NCI-H2081 treated with DMSO at 0.1 percent for 48 hours (cell line): ENCODE data around the gene TWIST2.

ENCODE experiments used
- DNase-seq: peaks from one replicate; lab custom pipeline; 2025; lab: John Stamatoyannopoulos, UW

The TWIST2 gene

DNA sequence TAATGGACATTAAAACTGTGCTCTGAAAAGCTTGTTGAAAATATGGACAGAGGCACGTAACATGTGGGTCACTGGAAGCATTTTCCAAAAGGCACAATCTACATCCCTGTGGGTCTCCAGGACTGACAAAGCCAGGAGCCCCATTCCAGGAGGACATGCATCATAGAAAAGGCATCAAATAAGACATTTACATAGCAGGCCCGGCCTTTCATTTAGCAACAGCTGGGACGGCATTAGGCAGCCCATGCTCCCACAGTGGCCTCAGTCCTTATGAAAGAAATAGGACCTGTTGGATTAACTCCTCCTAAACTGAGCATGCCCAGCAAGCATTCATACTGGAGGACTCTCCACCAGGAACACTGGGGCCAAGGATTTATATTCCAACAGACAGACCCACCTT lies 72.2 kb downstream of the TWIST2 start:
- no peak for DNase-seq

DNA sequence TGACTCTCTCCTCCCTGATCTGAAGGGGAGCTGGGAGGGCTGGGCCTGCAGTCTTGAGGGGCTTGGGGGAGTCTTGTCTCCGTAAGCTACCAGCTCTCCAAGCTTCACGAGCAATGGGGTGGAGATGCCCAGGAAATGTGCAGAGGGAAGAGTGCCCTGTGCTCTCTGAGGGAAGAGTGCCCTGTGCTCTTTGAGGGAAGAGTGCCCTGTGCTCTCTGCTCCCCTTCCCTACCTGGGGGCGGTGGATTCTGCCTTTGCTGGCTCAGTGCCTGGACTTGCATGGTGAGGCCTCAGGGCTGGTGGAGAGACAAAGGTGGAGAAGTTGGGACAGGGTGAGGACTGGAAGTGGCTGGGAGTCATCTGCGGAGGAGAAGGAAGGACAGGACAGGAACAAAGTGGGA lies 72.7 kb downstream of the TWIST2 start:
- DNase-seq: no peak

DNA sequence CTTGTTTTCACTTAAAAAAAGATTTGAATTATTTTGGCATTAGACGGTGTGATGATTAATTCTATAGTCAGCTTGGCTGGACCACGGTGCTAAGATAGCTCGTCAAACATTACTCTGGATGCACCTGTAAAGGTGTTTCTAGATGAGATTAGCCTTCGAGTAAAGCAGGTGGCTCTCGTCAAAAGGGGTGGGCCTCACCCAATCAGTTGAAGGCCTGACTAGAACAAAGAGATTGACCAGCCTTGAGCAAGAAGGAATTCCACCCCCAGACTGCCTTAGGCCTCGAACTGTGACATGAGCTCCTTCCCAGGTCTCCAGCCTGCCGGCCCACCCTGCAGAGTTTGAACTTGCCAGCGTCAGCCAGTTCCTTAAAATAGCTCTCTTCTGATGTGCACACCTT lies 73.4 kb downstream of the TWIST2 start:
- no peak for DNase-seq

DNA sequence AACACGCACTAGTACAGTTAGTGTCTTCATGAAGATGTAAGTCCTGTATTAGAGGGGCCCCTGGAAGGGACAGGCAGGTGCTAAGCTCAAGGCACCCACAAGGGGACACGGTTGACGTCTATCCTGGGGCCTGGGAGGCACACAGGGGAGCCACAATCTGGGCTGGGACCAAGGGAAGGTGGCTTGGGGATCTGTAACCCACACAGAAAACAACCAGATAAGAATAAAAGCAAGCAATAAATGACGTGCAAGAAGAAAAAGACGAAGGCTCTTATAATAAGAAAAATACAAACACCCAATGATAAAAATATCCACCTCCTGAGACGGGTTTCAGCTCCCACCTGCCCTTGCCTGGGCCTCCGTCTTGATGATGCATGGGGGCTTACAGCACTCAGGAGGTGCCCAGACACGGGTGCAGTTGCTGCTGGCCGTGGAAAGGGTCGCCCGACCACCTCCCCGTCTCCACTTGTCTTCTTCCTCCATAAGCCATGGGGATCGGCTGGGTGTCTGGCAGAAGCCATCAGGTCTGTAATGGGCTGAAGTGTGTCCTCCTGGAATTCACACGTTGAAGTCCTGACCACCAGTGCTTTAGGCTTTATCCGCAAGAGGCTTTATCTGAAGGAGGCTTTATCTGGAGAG lies 73.9 kb downstream of the TWIST2 start:
- no peak for DNase-seq

DNA sequence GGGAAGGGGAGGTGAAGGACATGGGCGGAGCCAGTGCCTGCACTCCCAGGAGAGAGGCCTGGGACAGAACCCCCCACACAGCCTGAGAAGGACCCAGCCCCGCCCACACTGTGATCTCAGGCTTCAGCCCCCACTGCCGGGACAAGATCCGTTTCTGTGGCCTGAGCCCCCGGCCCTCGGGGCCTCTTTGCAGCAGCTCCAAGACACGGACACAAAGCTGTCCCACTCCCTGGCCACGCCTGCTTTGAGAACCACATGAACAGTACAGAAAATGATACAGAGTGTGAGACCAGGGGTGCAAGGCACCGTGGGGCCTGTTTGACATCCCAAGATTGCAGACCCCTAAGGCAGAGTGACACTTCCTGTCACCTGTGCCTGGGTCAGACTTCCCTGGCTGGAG lies 74.5 kb downstream of the TWIST2 start:
- no peak for DNase-seq

DNA sequence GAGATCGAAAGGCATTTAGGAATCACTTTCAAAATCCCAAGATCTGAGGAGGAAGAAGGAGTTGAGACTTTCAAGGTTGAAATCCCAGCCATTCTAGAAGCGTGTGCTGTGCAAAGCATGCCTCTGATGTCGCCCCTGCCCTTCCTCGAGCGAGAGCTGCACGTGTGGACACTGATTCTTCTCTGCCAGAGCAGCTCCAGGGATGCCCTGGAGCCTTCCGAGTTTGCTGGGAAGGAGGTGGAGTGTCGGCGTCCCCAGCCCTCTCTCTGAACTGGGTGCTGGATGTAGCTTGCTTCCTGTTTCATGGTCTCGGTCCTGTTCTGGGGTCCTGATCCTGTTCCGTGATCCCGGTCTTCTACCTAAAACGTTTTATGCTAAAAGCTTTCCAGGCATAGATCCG lies 76.1 kb downstream of the TWIST2 start:
- no peak for DNase-seq

DNA sequence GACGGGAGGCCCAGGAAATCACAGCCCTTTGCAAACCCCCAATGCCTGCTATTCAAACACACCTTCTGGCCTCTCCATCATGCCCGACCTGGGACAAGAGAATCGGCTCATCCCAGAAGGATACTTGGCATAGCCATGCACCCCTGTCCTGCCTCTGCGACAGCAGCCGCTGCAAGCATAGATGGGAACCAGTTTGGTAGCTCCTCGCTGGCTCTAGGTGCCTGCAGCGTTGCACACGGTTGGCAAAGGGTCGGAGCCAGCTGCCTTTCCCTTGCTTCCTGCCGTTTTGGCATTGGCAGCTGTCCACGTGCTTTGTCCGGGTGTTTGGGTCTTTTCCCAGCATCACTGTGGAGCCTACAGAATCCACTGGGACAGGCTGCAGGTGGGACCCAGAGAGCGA lies 76.9 kb downstream of the TWIST2 start:
- no peak for DNase-seq

DNA sequence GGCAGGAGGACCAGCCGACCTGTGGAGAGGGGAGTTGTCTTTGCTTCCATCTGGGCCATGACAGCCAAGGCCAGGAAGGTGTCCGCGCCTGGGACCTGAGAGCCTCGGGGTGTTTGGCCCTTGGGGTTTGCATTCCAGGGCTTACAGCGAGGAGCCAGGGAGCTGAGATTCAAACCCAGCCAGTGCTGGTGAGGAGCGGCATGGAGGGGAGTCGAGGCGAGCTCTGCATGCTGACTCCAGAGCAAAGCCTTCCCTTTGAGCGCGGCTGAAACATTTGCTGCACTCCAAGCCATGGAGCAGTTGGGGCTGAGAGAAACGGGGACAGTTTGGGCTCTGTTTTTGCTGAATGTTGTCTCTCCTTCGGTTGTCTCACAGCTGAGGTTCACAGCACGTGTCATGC lies 77.4 kb downstream of the TWIST2 start:
- DNase-seq: no peak

DNA sequence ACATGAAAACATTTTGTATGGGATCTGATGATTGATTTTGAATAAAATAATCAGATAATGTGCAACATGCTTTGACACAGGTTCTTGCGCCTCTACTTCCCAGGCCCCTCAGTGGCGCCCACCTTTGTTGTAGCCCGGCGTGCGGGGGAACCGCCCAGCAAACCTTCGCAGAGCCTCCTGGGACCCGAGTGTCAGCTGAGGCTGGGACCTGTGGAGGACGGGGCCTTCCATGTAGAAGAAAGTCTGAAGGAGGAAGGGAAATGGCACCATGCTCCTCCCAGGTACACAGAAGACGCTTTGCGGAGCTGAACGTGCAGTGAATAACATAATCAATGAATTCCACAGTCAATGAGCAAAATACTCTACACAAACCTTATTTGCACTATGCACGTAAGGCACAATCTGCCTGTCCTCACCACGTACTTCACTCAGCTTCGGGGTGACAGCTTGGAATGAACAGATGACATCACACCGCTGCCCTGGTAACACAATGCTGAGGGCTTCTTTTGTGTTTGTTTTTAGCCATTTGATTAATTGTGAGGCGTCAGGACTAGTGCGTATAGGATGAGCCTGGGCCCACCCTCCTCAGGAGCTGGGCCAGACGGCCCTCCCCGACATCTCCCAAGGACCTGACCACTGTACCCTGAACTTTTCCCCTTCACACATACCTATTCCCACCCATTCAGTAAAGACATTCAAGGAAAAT lies 78.1 kb downstream of the TWIST2 start:
- DNase-seq: no peak

DNA sequence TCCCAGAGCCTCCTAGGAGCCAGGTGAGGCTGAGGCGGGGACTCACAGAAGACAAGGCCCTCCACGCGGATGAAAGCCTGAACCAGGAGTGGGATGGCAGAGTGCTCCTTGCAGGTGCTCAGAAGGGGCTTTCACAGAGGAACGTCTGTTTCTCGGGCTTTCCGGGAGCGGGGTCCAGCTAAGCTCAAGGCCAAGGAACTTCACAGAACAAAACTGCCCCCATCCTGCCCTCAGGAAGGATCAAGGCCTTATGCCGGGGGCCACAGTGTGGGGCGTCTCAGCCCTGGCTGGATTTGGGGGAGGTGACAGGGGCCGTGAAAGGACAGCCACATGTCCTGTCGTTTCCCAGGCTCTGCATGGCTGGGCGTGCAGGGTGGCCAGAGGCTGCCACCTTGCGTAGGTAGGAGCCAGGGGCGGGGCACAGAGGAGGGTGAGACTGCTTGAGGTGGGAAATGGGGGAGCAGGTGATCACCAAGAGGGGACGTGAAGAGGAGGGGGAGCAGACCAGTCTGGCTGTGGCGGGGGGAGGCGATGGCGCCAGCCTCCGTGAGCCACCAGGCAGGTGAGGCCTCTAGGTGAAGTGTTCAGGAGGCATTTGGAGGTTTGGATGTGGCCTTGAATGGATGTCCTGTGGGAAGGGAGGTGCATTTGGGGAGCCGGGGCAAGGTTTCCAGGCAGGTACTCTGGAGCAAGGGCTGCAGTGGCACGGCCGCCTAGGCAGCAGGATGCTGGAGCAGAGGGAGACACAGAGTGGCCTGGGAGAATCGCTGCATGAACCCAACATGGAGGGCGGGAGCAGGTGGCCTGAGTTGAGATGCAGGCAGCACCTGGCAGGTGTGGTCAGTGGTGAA lies 79.1 kb downstream of the TWIST2 start:
- DNase-seq: no peak

DNA sequence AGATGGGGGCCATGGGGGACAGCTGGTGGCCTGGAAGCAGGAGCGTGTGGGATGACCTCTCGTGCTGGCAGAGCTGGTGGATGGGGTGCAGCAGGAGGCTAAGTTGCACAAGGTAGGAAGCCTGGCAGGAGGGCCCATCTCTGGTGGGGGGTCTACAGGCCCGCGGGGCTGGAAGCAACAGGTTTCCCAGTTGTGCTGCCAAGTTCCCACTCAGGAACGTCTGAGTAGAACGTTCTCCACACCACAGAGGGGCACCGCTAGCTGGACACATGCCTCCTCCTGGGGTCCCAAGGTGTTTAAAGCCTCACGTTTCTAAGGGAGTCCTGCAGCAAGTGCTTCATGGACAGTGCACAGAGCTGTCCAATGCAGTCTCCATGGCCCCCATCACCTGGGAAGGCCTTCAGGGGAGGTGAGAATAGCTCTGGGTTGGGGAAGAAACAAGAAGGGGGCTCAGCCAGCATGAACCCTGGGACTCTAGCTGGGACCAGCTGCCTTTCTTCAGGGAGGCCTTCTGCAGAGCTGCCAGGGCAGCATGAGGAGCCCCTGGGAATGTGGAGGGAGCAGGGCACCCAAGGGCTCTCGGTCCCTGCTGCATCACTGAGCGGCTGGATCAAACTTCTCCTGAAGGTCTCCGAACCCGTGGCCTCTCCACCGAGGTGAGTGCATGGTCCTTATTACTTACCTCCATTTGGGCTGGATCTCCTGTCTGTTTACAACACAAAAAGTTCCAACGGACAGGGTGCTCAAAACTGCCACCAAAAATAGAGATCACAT lies 80.0 kb downstream of the TWIST2 start:
- DNase-seq: no peak

DNA sequence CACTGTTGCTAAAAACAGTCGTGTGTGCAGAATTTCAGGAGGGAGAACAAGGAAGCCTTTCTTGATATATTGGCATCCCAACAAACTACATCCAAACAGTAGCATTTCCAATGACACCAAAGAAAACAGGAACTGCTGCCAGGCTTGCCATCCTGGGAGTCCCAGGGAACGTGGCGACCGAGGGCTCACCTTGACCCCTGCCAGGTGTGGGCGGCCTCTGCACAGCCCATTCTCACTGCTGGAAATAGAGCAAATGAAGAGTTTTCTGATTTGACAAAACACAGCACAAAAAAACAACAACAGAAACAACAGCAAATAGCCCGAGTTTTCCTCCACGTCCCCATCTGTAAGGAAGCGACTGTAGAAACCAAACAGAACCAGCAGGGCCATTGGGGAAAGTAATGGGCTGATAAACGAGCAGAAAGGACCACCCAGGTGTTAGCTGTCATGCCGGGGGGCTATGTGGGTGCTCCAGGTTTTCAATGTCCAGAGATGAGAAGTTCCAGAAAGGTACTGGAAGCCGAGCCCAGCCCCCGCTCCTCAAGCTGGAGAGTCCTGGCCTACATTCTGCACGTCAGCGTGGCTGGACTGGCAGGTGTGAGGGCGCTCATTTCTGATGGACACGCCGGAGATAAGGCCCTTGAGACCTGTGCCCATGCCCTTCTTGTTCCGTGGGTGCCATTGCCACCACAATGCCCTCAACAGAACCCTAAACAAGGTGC lies 80.8 kb downstream of the TWIST2 start:
- DNase-seq: no peak

DNA sequence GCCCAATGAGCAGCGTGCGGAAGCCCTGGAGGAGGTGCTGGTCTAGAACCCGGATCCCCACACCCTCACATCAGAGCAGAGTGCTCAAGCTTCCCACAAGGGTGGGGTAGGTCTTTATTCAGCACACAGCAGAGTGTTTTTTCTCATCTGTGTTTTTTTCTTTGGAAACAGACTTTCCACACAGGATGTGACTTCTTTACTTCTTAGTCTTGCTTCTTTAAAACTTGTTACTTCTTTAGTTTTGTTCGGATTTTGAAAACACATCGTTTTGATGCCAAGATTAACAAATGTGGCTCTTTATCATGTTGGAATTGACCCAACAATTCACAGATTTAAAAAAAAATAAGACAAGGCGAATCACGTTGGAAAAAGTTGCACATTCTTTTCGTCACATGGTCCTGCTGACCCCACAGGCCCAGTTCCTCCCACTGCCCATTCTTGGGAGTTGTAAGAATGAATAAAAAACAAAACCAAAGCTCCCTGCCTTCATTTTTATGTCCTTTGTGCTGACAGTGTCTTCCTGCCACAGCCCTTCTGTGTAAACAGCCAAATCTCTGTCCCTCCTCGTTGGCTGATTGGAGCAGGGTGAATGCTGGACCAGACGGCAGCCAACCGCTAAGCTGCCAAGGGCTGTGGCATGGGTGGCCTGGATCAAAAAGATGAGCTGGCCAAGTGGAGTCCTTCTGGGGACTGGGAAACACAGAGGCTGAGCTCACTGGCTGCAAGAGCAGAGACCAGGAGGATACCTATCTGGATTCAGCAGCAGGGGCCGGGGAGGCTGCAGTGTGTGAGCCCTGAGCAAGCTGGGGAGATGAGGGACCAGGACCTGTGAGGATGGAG lies 81.6 kb downstream of the TWIST2 start:
- DNase-seq: no peak

DNA sequence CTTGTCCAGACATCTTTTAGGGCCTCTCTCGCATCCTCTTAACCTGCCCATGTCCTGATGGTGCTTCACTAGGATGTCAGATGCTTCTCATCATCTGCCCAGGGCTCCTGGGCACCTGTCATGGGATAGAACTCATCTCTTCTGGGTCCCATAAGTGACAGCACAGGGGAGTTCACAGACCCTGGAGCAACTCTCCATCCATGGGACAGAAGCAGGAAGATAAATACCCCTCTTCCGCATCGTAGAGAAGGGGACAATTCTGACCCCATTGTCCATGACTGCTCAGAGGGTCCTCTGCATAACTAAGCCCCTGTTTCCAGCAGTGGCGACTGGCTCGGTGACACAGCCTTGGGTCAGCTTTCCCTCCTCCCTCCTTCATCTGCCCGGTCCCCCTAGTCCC lies 82.3 kb downstream of the TWIST2 start:
- no peak for DNase-seq

DNA sequence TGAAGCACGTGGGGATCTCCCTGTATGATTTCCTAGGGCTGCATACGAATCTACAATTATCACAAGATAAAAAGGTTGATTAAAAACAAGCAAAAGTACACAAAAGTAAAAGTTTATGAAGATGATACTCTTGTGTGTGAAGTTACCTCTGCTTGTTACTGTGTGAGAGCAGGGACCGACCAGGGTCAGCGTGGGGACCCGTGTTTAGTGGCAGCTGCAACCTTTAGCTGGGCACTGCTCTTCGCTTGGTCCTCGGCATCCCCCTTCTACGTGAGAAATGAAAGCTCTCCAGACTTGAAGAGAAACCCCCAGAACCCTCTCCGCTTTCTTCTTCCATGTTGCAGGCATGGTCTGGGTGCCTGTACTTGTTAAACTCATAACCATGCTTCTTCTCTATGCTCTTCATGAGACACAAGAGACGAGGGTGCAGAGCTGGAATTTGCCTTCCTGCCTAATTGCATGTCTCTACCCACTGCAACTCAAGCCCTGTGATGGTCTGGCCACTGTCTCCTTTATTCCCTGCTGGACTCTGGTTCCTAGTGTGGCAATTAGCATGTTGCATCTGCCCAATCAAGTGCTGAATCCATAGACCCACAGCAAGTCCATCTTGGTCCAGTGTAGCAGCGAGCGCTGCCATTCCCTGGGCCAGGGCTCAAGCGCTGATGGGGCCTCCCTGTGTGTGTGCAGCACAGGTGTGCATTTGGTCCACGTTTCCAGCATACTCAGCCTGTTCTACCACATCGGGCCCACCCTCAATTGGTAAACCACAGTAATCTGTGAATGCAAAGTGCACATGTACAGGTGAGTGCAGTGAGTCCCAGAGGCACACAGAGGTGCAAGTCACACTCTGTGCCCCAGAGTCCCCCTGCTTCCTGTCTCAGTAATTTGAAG lies 88.5 kb downstream of the TWIST2 start:
- DNase-seq: no peak

DNA sequence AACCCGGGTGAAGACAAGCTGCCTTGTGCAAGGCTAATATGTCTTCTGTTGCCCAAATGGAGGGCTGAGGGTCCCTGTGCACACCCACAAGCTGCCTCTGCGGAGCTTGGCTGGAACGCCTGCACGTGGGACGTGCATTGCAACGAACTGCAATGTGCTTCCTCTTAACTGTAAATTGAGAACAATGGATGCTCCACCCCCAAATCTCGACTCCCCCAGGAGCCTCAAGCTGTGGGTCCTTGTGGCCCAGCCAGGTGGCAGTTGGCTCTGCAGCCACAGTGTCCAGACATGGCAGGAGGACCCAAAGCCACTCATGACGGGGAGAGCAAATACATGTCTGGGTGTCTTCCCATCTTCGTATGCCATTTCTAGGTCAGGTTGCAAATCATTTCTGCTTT lies 90.1 kb downstream of the TWIST2 start:
- no peak for DNase-seq

DNA sequence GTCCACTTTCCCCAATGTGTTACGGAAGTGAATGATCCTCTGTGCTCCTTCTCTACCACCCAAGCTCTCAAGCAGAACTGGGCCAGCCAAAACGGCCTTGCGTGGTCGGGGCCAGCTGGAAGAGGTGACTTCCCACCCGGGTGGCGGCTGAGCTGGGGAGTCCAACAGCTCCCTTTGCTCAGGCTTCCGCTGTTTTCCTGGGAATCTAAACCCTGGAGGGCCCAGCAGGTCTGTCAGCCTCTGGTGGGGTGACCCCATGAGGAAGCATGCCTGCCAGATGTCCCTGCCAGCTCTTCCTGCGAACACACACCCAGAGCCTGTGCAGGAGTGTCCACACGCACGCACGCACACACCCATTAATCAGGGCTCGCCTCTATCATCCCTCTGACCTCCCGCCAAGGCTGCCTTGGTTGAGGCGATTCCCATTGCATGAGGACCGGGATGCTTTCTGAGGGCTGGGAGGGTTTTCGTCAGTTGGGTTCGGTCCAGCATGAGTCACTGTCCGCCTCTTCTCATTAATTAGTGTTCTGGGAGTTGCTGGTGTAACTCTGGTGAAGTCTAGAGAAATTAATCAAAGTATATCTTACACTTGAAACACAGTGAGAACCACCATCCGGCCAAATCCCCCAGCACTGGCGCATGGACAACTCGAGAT lies 90.6 kb downstream of the TWIST2 start:
- no peak for DNase-seq

DNA sequence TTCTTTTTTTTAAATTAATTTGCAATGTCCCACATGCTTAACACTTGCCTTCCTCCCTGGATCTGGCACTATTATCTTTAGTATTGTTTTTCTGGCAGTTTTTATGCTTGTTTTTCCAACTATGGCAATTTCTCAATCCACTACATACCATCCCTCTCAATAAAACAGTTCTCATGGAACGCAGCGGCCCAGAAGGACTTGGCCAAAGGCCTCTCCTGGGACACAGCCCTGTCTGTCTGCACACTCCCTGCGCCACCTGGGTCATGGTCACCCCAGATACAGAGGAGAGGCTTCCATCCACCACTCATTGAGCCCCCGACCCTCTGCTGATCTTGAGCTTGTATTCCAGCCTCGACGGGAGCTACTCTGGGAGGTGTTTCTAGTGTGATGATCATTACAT lies 91.2 kb downstream of the TWIST2 start:
- DNase-seq: no peak
